Measurements from ENCODE around the gene GLRX5. TPM values are rescaled to one million over a fixed set of nuclear protein-coding genes. Genes with fewer than 3 reads are reported as not detected.

GLRX5 gene
- polyA plus RNA-seq, 2 donors, result 24.2 to 28.3 TPM

DNA sequence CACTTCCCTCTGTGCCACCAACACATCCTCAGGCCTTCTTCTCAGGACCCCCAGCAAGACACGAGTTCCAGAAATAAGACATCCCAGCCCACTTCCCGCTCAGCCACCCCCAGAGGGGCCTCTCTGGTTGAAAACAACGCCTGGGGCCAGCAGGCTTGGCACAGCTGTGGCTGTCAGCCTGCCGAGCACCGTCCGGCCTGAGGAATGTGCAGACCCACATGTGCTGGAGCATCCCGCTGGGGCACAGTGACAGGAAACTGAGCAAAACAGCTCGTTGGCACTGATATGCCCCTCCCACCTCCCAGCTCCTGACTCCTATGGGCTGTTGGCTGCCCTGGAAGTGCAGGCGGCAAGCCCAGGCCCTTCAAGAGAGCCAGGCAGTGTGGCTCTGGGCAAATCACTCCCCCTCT is 19.8 kb upstream of the GLRX5 start:
- peaks cover 0 to 24% of the 10 kb centered on the region in 2 donors for H3K4me1 ChIP-seq (ENCODE audit: control insufficient read depth in 2 of 2, insufficient read depth in 2 of 2, low read length in 1 of 2)
- H3K36me3 ChIP-seq (ENCODE audit: control insufficient read depth in 2 of 2, insufficient read depth in 2 of 2, low read length in 1 of 2), result peaks cover 0 to 2% of the 10 kb centered on the region in 2 donors
- H3K4me3 ChIP-seq (ENCODE audit: low read depth in 1 of 2, low read length in 2 of 2), result no peak overlapping the region
- H3K27ac ChIP-seq (ENCODE audit: low read depth in 2 of 2, low read length in 1 of 2), result peak overlapping the region; percentile 36 to 85
- 12 to 19% methylated on average over 9 of the region's 9 CpGs for WGBS, 2 donors
- no peaks in the 10 kb centered on the region for H3K27me3 ChIP-seq (ENCODE audit: control insufficient read depth in 1 of 2, insufficient read depth in 2 of 2, low read length in 2 of 2)
- H3K9me3 ChIP-seq (ENCODE audit: control insufficient read depth in 2 of 2, insufficient read depth in 1 of 2, low read depth in 1 of 2, low read length in 1 of 2), result no peaks in the 10 kb centered on the region

DNA sequence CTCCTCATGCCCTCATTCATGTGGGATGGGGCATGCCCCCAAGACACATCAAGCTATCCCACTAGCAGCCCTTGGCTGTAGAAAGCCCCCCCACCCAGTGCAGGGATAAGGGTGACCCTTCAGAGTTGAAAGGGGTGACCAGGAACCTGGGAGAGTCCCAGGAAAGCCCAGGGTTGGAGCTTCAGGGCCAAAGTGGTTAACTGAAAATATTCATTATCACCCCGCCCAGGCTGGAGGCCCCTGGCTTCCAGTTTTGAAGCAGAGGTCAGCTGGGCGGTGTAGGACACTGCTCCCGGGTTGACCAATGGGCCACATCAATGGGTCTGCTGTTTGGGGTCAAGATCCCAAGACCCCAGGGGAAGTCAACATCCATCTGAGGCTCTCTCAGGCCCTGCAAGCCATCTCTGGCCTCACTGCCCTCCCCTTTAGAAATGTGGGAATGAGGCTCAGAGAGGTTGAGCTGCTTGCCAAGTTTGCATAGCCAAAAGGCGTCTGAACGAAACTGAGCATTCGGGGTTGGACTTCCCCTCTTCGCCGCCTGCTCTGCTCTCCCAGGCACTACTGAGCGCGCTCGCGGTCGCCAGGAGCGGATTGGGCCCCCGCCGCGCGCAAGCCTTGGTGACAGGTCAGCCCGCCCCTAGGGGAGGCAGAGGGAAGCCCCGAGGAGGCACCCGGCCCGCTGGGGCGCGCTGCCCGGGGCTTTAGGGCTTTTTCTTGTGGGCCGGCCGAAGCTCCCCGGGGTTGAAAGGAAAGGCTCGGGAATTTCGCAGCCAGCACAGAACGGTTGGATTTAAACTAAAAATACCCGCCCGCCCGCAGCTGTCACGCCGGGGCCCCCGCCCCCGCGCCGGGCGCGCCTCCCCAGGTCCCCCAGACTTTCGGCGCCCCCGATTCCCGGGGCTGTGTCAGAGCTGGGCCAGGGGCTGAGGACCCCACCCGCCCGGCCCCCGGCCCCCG is 19.0 kb upstream of the GLRX5 start:
- Histone ChIP-seq H3K4me1 (ENCODE audit: control insufficient read depth in 2 of 2, insufficient read depth in 2 of 2, low read length in 1 of 2) (peaks cover 0 to 24% of the 10 kb centered on the region in 2 donors), H3K9me3 (ENCODE audit: control insufficient read depth in 2 of 2, insufficient read depth in 1 of 2, low read depth in 1 of 2, low read length in 1 of 2) (no peaks in the 10 kb centered on the region), H3K36me3 (ENCODE audit: control insufficient read depth in 2 of 2, insufficient read depth in 2 of 2, low read length in 1 of 2) (no peaks in the 10 kb centered on the region), H3K4me3 (ENCODE audit: low read depth in 1 of 2, low read length in 2 of 2) (peak overlapping the region; percentile 42 to 54), H3K27ac (ENCODE audit: low read depth in 2 of 2, low read length in 1 of 2) (peak overlapping the region; percentile 65 to 85), H3K27me3 (ENCODE audit: control insufficient read depth in 1 of 2, insufficient read depth in 2 of 2, low read length in 2 of 2) (no peaks in the 10 kb centered on the region)
- 1% methylated on average over 50 of the region's 50 CpGs for WGBS, 2 donors

GRCh38 chr14:95516554-95517181 is 18.2 kb upstream of the GLRX5 start, which contains the start of gene SYNE3:
Gene SYNE3 (minus strand): TSS chr14:95516650. CDS start chr14:95475821, 40,829 bp downstream.
- no peaks in the 10 kb centered on the region for H3K36me3 ChIP-seq (ENCODE audit: control insufficient read depth in 2 of 2, insufficient read depth in 2 of 2, low read length in 1 of 2)
- no peaks in the 10 kb centered on the region for H3K27me3 ChIP-seq (ENCODE audit: control insufficient read depth in 1 of 2, insufficient read depth in 2 of 2, low read length in 2 of 2)
- peak within 1 kb of the TSS; percentile 42 to 54 for H3K4me3 ChIP-seq (ENCODE audit: low read depth in 1 of 2, low read length in 2 of 2)
- WGBS, 2 donors, result 4 to 12% methylated on average over 26 to 60 of the region's 60 CpGs
- peaks cover 0 to 24% of the 10 kb centered on the region in 2 donors for H3K4me1 ChIP-seq (ENCODE audit: control insufficient read depth in 2 of 2, insufficient read depth in 2 of 2, low read length in 1 of 2)
- H3K9me3 ChIP-seq (ENCODE audit: control insufficient read depth in 2 of 2, insufficient read depth in 1 of 2, low read depth in 1 of 2, low read length in 1 of 2), result no peaks in the 10 kb centered on the region
- H3K27ac ChIP-seq (ENCODE audit: low read depth in 2 of 2, low read length in 1 of 2), result peak within 1 kb of the TSS; percentile 65 to 85

DNA sequence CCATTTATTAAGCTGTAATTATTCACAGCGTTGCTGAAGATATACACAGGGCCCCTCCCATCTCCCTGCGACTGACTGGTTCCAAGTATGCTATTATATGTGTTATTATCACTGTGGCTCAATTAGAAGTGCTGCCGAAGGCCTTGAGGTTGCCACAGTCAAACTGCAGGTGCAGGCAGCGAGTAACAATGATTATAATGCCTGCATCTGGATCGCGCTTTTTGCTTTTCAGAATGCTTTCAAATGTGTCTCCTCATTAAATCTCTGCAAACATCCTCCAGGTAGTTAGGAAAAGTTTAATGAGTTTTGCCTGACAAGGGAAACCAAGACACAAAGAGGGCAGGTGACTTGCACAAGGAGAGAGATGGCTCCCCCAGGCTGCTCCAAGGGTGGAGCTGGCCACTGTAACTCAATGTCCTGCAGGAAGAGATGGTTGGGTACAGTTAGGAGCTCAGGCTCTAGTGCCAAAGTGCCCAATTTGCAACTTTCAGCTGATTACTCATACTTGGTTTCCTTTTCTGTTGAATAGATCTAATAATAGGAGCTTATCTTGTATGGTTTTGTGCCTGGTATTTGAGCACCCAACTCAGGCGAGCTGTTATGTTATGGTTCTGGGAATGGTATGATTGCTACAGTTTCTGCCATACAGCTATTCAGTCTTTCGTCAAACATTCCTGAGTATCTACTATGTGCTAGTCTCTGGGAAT is 16.7 kb upstream of the GLRX5 start:
- no peaks in the 10 kb centered on the region for H3K36me3 ChIP-seq (ENCODE audit: control insufficient read depth in 2 of 2, insufficient read depth in 2 of 2, low read length in 1 of 2)
- H3K27me3 ChIP-seq (ENCODE audit: control insufficient read depth in 1 of 2, insufficient read depth in 2 of 2, low read length in 2 of 2), result no peaks in the 10 kb centered on the region
- no peaks in the 10 kb centered on the region for H3K9me3 ChIP-seq (ENCODE audit: control insufficient read depth in 2 of 2, insufficient read depth in 1 of 2, low read depth in 1 of 2, low read length in 1 of 2)
- H3K27ac ChIP-seq (ENCODE audit: low read depth in 2 of 2, low read length in 1 of 2), result peak overlapping the region in 1 of 2 donors; percentile 31
- H3K4me1 ChIP-seq (ENCODE audit: control insufficient read depth in 2 of 2, insufficient read depth in 2 of 2, low read length in 1 of 2), result peaks cover 0 to 24% of the 10 kb centered on the region in 2 donors
- no peak overlapping the region for H3K4me3 ChIP-seq (ENCODE audit: low read depth in 1 of 2, low read length in 2 of 2)
- 49% methylated on average over 8 of the region's 8 CpGs for WGBS, 2 donors

DNA sequence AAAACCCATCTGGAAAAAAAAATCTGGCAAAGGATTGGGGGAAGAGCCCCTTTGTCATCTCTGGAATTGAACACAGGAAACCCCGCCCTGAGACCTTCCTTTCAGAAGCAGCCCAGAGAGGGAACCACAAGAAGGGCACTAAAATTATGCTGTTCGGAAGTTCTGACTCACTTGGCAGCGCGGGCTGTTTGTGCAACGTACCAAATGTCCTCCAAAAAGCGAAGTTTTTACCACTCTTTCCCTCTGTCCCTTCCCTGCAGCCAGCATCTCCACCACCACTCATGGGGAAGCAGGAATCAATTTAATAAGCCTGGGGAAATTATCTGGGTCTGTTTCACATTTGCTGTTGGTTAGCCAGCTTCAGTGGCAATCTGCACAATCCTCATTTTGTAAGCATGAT is 15.2 kb upstream of the GLRX5 start:
- Histone ChIP-seq H3K27ac (ENCODE audit: low read depth in 2 of 2, low read length in 1 of 2) (peak overlapping the region in 1 of 2 donors; percentile 60), H3K36me3 (ENCODE audit: control insufficient read depth in 2 of 2, insufficient read depth in 2 of 2, low read length in 1 of 2) (no peaks in the 10 kb centered on the region), H3K4me3 (ENCODE audit: low read depth in 1 of 2, low read length in 2 of 2) (no peak overlapping the region), H3K9me3 (ENCODE audit: control insufficient read depth in 2 of 2, insufficient read depth in 1 of 2, low read depth in 1 of 2, low read length in 1 of 2) (no peaks in the 10 kb centered on the region), H3K27me3 (ENCODE audit: control insufficient read depth in 1 of 2, insufficient read depth in 2 of 2, low read length in 2 of 2) (no peaks in the 10 kb centered on the region), H3K4me1 (ENCODE audit: control insufficient read depth in 2 of 2, insufficient read depth in 2 of 2, low read length in 1 of 2) (peaks cover 0 to 26% of the 10 kb centered on the region in 2 donors)
- 17 to 27% methylated on average over 6 of the region's 6 CpGs for WGBS, 2 donors

DNA sequence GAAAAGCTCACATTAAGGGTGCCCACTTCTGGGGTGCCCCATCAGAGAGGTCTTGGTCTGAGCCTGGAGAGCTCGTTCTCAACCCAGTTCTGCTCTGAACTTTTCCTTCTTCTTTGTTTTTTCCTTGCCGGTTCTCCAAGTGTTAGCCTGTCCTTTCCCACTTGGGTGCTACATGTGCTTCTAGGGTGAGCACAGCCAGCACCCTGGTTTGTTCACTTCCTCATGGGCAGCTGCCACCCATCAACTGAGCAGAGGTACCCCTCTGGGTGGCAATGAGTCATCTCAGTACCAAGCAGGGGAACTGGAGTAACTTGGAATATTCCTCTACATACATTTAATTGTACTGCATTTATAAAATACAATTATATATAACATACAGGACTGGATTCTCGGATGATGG is 14.5 kb upstream of the GLRX5 start:
- Histone ChIP-seq H3K4me3 (ENCODE audit: low read depth in 1 of 2, low read length in 2 of 2) (no peak overlapping the region), H3K4me1 (ENCODE audit: control insufficient read depth in 2 of 2, insufficient read depth in 2 of 2, low read length in 1 of 2) (peaks cover 0 to 21% of the 10 kb centered on the region in 2 donors)
- 63 to 65% methylated on average over 3 of the region's 3 CpGs for WGBS, 2 donors

DNA sequence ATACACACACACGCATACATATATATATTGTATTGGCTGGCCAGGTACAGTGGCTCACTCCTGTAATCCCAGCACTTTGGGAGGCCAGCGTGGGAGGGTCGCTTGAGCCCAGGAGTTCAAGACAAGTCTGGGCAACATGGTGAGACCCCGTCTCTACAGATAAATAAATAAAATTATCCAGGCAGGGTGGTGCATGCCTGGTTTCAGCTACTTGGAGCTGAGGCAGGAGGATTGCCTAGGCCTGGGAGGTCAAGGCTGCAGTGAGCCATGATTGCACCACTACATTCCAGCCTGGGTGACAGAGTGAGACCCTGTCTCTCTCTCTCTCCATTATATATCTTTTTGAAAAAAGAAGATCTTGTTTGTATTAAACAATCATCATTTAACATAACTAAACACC is 13.8 kb upstream of the GLRX5 start:
- 83 to 84% methylated on average over 4 of the region's 4 CpGs for WGBS, 2 donors
- no peaks in the 10 kb centered on the region for H3K36me3 ChIP-seq (ENCODE audit: control insufficient read depth in 2 of 2, insufficient read depth in 2 of 2, low read length in 1 of 2)
- no peak overlapping the region for H3K4me3 ChIP-seq (ENCODE audit: low read depth in 1 of 2, low read length in 2 of 2)
- no peaks in the 10 kb centered on the region for H3K9me3 ChIP-seq (ENCODE audit: control insufficient read depth in 2 of 2, insufficient read depth in 1 of 2, low read depth in 1 of 2, low read length in 1 of 2)
- H3K27ac ChIP-seq (ENCODE audit: low read depth in 2 of 2, low read length in 1 of 2), result no peak overlapping the region
- peaks cover 0 to 14% of the 10 kb centered on the region in 2 donors for H3K4me1 ChIP-seq (ENCODE audit: control insufficient read depth in 2 of 2, insufficient read depth in 2 of 2, low read length in 1 of 2)
- H3K27me3 ChIP-seq (ENCODE audit: control insufficient read depth in 1 of 2, insufficient read depth in 2 of 2, low read length in 2 of 2), result no peaks in the 10 kb centered on the region

More for the DNA sequence above, 14.5 kb upstream of the GLRX5 start:
- Histone ChIP-seq H3K27ac (ENCODE audit: low read depth in 2 of 2, low read length in 1 of 2) (peak overlapping the region in 1 of 2 donors; percentile 4), H3K27me3 (ENCODE audit: control insufficient read depth in 1 of 2, insufficient read depth in 2 of 2, low read length in 2 of 2) (no peaks in the 10 kb centered on the region), H3K36me3 (ENCODE audit: control insufficient read depth in 2 of 2, insufficient read depth in 2 of 2, low read length in 1 of 2) (no peaks in the 10 kb centered on the region), H3K9me3 (ENCODE audit: control insufficient read depth in 2 of 2, insufficient read depth in 1 of 2, low read depth in 1 of 2, low read length in 1 of 2) (no peaks in the 10 kb centered on the region)

DNA sequence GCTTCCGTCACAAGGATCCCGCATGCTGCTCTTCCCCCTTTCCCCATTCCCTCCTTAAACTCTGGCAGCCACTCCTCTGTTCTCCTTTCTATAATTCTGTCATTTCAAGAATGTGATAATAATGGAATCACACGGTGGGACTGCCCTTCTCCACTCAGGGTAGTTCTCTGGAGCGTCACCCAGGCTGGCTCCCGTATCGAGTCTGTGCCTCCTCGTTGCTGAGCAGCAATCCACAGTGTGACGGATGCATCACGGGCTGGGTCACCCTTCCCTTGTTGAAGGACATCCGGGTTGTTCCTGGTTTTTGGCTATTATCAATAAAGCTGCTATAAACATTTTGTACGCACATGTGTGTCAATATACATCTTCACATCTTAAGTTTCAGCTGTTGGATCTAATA is 12.7 kb upstream of the GLRX5 start:
- peaks cover 0 to 10% of the 10 kb centered on the region in 2 donors for H3K4me1 ChIP-seq (ENCODE audit: control insufficient read depth in 2 of 2, insufficient read depth in 2 of 2, low read length in 1 of 2)
- H3K27ac ChIP-seq (ENCODE audit: low read depth in 2 of 2, low read length in 1 of 2), result no peak overlapping the region
- H3K4me3 ChIP-seq (ENCODE audit: low read depth in 1 of 2, low read length in 2 of 2), result no peak overlapping the region
- WGBS, 2 donors, result 92 to 93% methylated on average over 11 of the region's 11 CpGs
- H3K36me3 ChIP-seq (ENCODE audit: control insufficient read depth in 2 of 2, insufficient read depth in 2 of 2, low read length in 1 of 2), result no peaks in the 10 kb centered on the region
- H3K27me3 ChIP-seq (ENCODE audit: control insufficient read depth in 1 of 2, insufficient read depth in 2 of 2, low read length in 2 of 2), result no peaks in the 10 kb centered on the region
- H3K9me3 ChIP-seq (ENCODE audit: control insufficient read depth in 2 of 2, insufficient read depth in 1 of 2, low read depth in 1 of 2, low read length in 1 of 2), result no peaks in the 10 kb centered on the region

DNA sequence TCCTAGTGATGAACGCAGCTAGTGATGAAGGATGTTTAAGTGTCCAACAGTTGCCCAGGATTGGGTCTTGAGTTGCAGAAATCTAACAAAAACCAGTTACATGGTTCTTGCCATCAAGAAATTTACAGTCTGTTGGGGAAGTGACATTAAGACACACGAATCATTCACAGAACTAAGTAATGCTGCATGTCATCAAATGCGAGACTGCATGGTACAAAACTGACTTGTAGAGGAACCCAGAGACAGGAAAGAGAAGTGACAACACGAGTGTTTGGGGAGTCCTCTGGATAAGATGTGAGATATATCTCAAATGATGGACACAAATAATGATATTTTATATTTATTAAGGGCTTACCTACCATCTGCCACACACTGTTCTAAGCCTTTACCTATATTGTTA is 12.3 kb upstream of the GLRX5 start:
- H3K4me1 ChIP-seq (ENCODE audit: control insufficient read depth in 2 of 2, insufficient read depth in 2 of 2, low read length in 1 of 2), result peaks cover 0 to 7% of the 10 kb centered on the region in 2 donors
- H3K36me3 ChIP-seq (ENCODE audit: control insufficient read depth in 2 of 2, insufficient read depth in 2 of 2, low read length in 1 of 2), result no peaks in the 10 kb centered on the region
- H3K27ac ChIP-seq (ENCODE audit: low read depth in 2 of 2, low read length in 1 of 2), result no peak overlapping the region
- H3K9me3 ChIP-seq (ENCODE audit: control insufficient read depth in 2 of 2, insufficient read depth in 1 of 2, low read depth in 1 of 2, low read length in 1 of 2), result no peaks in the 10 kb centered on the region
- H3K27me3 ChIP-seq (ENCODE audit: control insufficient read depth in 1 of 2, insufficient read depth in 2 of 2, low read length in 2 of 2), result no peaks in the 10 kb centered on the region
- 83 to 85% methylated on average over 4 of the region's 4 CpGs for WGBS, 2 donors
- H3K4me3 ChIP-seq (ENCODE audit: low read depth in 1 of 2, low read length in 2 of 2), result no peak overlapping the region

Data from esophagus (tissue), 2 donors.